Tongue (tissue), 2 donors: ENCODE results near the gene GHRH. TPM values are rescaled to one million over a fixed set of nuclear protein-coding genes. Genes with fewer than 3 reads are reported as not detected.

Experiments
- DNase-seq: peaks from one replicate; pipeline ENCODE4 v3.0.0-alpha.2; 2015
- total RNA-seq: library from RNA; depleted of rRNA; stranded (reverse); fragments of >200 nt; gene quantifications from one replicate; pipeline ENCODE4 v1.2.3, GENCODE V29; 2014

Gene GHRH
- total RNA-seq, 1 donor from 2014 or later = not detected

DNA sequence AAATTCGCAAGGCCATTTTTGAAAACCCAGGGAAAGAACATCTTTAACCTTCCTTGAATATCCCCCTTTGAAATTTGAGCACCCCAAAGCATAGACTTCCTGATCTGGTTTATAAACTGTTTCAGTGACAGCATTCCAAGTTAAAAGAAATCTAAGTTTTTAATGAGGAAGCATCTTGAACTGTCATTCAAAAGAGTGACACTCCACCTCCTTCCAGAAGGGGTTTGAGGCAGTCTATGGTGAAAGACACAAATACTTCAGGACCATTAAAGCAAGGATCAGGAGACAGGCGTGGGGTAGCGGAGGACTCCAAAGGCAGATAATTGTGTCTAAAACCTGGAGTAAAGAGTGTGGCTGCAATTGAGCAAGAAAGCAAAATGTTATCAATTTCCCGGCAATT, 691 bp downstream of the GHRH start:
- no peak for DNase-seq

DNA sequence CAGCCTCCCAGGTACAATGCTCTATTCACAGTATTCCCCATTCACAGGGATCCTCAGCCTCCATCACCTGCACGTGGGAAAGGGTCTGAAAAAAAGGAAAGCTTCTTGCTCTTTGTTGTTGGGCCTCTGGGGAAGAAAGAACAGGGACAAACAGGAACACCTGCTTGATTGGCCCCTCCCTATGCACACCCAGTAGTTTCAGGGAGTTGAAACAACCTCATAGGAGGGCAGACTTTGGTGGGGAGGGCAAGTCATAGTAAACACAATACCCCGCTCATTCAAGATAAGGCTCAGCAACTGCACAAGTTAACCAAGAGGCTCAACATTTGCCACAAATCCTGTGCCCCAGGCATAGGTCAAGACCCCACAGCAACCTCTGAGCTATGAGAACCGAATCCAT, 1.7 kb downstream of the GHRH start:
- DNase-seq = no peak

DNA sequence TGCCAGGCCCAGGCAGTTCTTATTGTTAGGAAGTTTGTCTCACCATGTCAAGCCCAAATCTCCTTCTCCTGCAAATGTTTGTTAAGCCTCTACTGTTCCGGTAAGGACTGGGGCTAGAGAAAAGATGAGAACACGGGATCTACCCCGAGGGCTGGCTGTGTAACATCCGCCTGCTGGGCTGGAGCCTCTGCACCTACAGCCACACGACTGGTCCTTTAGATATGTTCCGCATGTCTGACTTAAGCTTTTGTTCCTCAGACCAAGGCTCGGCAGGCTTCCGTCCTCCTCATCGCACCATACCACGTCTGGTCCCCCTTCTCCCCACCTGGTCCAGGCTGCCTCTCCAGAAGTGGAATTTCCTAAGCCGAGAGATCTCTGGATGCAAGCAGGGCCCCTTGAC, 2.6 kb downstream of the GHRH start:
- no peak for DNase-seq

DNA sequence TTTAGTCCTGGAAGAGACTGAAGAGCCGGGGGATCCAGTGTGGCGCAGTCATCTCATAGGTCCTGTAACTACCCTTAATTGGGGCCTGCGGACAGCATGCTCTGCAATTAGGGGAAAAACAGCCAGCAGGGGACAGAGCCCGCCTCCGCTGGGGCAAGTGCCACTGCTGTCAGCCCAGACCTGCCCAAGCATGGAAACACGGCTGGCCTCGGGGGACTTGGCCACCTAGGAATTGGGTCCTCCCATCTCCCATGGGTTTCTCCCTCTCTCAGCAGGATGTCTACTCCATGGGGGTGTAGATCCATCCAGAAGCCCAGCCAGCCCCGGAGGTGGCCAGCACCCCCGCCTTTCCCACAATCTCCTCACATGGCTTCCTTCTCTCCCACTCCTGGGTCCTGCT, 3.6 kb downstream of the GHRH start:
- no peak for DNase-seq

DNA sequence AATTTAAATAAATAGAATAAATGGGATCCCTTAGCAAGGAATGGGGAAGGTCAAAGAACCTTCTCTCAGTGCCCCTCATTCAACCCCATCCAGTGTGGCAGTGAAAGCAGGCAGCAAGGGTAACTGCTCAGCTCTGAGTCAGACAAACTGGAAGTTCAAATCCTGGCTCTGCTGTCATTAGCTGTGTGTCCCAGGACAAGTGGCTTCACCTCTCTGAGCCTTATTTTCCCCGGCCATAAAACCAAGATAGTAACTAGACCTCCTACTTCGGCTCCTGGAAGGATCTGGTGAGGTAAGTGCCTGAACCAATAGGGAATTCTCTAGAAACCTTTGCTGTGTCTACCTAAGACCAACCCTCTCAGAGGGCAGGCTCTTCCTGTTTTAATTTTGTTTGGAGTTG, 4.1 kb downstream of the GHRH start:
- no peak for DNase-seq

DNA sequence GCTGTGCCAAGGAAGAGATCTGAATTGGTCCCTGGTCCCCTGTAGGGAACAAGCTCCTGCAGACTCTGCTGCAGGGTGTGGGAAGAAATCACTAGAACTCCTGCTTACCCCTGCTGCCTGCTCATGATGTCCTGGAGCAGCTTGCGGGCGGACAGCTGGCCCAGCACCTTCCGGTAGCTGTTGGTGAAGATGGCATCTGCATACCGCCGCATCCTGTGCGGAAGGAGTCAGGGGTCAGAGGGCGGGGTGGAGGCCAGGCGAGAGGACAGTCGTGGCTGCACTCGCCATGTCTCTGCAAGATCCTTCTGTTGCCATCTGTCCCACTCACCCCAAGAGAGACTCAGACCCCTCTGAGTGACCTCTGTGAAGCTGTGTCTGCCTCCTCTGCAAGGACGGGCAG, 5.3 kb downstream of the GHRH start:
- DNase-seq = no peak

DNA sequence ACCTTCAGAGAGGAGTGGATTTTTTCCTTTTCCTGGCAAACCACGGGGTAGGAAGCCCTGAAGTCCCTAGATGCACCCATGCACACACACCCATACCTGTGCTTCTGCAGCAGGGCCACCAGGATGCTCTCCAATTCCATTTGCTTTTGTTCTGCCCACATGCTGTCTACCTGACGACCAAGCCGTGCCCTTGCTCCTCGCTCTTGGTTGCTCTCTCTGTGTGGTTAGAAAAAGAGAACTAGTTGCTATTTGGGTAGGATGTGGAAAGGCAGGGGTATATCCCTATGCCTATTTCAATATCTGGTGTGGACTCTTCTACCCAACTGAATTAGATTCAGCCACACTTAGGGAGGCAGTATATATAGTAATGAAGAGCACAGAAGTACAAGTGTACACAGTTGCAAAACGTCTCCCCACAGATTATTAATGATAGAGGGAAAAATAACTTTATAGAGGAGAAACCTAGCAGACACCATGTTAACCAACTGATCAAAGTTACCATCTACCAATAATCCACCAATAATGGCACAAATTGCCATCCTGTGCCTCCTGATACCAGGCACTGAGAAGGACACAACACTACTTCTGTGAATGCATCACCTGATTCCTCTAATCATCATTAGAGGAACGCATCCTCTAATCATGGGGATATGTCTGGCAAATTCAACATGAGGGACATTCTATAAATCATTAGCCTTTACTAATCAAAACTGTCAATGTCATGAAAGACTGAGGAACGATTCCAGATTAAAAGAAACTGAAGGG, 7.3 kb downstream of the GHRH start:
- DNase-seq = no peak

DNA sequence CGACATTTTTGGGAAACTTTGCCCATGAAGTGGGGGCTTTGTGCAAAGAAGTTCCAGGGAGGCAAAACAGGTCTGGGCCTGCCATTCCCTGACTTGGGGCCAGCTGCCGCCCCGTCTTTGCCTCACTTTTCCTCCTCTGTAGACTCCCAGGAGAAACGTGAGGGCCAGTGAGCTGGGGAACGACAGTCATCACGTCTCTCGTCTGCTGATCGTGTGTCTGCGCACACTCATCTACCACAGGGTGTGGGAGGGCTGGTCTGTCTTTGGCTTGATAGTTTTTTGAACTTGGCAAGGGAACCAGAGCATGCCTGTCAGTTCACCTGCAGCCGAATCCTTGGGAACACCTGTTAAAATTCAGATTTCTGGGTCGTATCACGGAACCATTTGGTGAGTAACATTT, 8.5 kb downstream of the GHRH start:
- DNase-seq = no peak

DNA sequence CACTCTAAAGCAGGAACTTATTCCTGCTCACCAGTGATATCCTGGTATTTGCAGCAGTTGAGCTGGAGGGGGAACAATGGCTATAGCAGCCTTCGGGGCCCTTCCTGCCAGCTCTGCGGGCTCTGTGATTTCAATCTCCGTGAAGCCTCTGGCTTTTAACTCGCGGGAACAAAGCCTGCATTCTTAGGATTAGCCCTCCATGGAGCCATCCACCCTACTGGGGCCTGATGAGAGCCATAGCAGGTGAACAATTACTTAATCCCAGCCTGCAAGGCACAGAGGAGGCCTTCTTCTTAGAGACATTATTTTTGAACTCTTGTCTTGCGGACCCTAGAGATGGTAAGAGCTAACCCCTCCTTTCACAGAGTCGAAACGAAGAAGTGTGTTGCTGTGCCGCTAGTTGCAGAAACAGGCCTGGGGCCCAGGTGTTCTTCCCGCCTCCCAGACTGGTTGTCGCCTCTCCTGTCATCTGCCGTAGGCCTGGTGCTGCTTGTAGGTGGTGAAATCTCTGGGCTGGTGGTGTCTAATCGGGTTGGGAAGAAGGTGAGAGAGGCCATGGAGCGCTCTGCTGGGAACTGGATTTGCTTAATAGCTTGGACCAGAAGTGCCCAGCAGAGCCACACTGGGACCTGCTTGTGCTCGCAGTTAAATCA, 9.7 kb downstream of the GHRH start:
- DNase-seq = no peak

DNA sequence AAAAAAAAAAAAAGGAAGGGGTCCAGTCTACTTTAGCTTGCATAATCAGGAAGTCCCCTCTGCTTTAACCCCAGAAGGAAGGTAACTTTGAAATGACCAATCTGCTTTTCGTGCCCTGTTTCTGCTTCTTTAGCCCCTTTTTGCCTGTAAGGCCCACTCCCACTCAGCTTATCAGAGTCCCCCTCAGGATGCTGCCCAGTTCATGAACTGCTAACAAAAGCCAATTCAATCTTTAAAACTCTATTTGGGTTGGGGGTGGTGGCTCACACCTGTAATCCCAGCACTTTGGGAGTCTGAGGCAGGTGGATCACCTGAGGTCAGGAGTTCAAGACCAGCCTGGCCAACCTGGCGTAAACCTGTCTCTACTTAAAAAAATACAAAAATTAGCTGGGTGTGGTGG, 12.3 kb downstream of the GHRH start:
- no peak for DNase-seq

DNA sequence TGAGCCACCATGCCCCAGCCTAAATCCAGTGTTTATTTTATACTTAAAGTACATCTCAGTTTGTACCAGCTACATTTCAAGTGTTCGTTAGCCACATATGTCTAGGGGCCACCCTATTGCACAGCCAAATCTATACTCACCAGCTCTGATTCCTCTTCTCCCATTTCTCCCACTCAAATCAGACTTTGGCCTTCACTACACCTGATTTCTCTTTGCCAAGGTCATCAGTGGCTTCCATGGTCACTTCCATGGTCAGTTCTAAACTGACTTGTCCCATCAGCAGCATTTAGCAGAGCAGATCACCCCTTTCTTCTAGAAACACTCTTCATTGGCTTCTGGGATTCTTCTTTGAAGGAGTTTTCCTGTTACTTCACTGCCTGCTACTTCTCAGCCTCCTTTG, 14.1 kb downstream of the GHRH start:
- no peak for DNase-seq

DNA sequence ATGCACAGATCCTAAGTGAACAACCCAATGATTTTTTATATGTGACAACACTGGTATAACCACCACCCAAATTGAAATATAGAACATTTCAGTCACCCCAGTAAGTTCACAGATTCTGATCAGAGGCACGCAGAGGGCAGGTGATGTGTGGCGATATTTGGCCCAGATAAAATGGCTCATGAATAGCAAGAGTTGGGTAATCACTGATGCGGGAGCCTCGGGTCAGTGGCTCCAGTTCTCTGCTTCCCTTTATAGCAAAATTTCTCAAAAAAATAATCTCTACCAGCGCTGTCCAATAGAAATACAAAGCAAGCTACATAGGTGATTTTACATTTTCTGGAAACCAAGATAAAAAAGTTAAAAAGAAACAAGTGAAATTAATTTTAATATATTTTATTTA, 14.9 kb downstream of the GHRH start:
- no peak for DNase-seq

DNA sequence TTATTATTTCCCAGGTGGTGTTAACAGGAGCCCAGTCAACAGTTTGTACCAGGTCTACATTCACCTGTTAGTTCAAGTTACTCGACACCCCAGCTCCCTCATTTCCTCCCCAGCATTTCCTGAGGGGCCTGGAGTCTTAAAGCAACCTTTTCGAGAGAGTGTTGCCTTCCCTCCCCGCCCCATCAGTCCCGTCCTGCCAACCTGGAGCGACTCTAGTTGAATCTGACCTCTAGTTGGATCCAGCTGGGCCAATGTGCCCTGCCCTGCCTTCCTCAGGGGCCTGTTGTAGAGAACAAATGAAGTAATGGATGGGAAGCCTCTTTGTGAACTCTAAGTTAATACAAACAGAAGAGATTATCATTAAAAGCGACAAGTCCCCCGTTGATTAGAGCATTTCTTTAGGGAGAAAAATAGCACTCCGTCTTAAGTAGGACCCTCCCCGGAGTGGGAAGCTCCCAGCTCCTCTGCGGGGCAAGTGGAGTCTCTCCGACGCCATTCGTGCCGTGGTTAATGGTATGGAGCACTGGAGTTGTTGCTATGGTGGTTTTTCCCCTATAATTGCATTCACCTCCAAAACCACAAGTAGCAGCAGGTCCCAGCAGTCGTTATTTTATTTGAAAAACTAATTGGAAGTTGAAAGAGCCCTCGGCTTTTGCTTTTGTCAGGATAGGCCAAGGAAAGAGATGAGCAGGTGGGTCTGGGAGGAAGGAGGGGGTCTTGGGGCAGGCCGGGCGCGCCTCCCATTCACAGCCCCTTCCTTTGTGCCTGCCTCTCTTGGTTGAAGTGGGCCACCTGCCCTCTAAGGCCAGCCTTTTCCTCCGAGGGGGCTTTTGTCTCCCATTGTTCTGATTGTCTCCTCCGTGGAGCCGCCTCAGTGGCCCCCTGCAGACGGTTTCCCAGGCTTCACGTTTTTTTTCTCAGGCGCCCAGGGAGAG, 16.1 kb downstream of the GHRH start:
- no peak for DNase-seq

DNA sequence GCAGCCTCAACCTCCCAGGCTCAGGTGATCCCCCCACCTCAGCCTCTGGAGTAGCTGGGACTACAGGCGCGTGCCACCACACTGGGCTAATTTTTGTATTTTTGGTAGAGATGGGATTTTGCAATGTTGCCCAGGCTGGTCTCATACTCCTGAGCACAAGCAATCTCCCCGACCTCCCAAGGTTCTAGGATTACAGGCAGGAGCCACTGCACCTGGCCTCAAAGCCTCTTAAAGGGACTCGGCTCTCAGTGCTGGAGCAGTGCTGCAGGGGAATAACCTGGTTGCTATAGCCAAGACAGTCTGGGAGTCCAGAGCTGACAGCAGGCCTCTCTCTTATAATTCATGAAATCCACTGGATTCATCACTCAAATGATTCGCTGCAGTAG, 17.0 kb downstream of the GHRH start:
- DNase-seq = no peak

DNA sequence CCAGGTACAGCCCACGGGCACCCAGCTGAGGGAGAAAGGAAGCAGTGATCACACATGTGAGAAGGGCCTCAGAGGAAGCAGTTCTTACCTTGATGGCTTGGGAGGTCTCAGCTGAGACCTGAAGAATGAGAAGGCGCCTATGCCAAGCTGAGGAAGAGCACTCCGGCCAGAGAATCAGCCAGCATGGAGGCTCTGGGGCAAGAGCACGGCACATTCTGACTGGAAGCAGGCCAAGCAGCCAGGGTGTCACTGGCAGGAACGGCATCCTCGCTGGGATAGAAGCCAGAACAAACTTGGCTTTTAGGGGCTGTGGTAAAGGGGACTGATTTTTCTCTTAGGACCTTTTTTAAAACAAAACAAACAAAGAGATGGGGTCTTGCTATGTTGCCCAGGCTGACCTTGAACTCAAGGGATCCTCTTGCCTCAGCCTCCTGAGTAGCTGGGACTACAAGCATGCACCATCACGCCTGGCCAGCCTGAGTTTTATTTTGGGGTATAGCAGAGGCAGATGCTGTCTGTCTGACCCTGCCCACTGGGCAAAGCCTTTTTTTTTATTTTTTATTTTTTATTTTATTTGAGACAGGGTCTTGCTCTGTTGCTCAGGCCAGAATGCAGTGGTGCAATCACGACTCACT, 17.6 kb downstream of the GHRH start:
- peak; percentile 73 for DNase-seq

DNA sequence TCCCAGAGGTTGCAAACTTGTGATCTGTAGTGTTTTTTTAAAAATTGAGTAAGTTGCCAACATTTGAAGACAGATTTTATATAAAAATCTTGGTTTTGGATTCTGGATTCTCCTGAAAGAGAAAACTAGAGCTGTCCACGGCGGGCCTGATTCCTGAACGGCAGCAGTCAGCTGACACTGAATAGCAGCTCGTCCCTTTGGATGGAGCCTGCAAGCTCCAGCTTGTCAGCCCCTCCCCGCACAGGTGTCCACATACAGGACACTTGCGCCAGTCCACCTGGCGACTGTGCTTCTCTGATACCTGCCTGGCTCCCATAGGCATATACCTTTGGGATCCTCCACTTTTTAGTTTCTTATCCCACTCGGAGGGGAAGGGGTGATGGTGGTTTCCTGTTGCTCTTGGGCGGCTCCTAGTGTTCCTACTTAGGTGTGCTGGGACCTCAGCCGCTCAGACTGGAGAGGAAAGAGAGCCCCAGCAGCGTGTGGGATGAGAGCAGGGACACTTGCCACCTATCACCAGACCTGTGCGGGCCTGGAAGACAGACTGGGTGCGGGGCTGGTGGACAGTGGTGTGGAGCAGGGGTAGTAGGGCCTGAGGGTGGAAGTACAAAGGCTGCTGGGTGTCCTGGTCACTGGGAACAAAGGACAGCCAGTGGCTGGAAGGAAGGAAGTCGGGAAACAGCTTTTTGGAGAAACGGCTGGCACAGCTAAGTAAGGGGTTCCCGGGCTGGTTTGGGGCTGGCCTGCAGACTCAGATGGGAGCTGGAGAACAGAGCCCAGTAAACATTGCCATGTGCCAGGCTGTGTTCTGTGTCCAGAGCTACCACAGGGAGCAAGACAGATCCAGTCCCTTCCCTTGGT, 18.3 kb downstream of the GHRH start:
- no peak for DNase-seq

DNA sequence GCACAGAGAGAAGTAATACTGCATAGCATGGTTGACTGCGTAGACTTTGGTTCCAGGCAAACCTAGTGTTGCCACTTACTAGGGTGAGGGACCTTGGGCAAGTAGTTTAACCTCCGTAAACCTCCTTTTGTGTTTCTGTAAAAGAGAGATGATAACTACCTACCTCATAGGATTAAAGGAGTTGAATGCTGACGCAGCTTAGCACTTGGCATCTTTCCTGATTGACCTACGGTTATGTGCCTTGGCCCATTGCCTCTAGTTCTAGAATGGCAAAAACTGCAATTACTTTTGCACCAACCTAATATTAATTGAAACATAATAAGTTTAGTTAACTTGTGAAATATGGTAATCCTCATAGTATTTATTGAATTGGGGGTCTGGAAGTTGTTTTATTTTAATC, 19.1 kb downstream of the GHRH start:
- DNase-seq = no peak

DNA sequence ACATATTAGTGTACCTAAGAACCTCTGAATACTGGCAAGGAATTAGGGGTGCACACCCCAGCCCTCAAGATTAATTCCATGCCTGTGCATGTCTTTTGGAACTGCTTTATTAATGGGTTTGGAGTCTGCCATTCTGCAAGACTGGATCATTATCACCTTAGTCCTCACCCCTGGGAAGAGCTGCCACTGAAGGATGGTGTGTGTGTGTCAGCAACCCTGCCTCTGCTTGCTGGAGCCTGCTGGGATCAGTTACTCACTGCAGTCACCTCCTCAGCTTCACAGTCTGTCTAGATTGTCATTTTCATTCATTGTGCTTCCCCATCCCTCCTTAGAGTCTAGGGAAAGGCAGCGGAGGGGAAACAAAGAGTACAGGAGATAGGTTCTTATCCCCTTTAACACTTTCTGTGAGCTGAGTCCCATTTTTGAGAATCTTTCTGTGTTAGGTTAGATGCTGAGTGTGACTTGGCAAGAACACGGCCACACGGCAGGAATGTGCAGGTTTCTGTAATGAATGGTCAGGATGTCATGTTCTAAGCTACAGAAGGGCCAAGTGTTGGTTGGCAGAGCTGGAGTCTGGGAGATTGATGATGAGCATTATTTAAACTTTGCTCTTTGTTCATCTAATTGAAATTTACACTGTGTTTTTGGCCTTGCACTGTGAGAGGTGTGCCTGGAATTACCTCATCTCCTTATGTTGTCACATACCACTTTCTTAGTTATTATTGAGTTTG, 21.1 kb downstream of the GHRH start:
- no peak for DNase-seq

DNA sequence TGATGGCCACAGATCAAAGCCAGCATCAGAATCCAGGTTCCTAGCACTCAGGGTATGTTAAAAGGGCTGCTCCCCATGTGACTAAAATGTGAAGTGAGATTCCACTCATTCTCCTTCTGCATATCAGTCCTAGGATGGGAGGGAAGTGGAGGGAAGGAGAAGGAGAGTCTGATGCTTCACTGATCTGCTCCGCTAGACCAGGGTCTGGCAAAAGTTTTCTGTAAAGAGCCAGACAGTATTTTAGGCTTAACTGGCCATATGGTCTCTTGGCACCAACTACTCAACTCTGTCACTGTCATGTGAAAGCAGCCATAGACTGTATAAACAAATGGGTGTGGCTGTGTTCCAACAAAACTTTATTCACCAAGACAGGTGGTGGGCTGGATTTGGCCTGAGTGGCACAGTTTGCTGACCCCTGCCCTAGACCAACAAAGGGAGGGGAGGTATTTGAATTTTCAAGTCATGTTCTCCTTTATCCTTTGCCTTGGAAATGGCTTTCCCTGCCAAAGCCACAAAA, 22.6 kb downstream of the GHRH start:
- DNase-seq = peak; percentile 96

DNA sequence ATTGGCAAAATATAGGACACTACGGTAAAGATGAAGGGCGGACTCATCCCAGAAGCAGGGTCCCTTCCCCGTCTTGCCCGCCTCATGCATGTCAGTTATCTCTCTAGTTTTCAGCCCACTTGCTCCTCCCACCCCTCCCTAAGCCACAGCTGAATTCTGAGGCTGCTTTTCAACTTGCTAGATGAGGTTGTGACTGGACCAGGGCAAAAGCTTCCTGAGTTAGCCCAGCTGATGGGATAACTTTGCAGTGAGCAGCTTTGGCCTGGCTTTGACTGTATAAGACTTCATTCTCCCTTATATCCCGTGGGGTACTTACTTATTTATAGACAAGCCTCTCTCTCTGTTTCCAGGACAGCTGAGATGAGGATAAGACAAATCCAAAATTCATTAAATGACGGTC, 23.2 kb downstream of the GHRH start:
- DNase-seq = peak; percentile 50

DNA sequence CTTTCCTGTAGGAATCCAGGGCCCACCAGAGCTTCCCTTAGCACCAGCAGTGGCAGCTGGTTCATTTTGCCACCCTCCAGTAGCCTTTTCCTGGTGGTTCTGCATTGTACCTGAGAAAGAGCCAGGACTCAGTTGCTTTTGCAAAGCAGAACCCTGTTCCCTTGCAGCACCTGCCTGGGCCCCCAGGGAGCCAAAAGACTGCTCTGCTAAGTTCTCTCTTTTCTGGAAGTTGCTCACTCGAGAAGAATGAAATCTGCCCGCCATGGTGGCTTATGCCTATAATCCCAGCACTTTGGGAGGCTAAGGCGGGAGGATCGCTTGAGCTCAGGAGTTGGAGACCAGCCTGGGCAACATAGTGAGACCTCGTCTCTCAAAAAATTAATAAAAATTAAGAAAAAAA, 24.0 kb downstream of the GHRH start:
- DNase-seq = no peak
